ENCODE measurements around the gene PRKCZ.

DNA sequence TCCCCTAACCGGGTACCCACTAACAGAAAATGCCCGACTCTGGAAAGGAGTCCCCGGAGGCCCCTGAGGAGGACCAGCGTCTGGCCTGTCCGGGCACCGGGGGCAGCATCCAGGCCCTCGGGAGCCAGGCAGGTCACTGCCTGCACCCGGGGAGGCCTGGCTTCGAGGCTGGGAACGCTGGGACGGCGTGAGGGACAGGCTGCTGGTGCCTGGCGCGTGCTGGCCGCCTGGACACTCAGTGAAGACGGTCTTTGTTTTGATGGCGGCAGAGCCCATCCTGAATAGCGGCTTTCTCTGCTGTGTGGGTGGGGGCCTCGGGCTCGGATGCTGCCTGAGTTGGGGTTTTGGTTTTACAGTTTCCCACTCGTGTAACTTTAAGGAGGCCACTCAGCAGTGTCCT is 37.6 kb downstream of the PRKCZ start:
- TF ChIP-seq, protein P1, sequence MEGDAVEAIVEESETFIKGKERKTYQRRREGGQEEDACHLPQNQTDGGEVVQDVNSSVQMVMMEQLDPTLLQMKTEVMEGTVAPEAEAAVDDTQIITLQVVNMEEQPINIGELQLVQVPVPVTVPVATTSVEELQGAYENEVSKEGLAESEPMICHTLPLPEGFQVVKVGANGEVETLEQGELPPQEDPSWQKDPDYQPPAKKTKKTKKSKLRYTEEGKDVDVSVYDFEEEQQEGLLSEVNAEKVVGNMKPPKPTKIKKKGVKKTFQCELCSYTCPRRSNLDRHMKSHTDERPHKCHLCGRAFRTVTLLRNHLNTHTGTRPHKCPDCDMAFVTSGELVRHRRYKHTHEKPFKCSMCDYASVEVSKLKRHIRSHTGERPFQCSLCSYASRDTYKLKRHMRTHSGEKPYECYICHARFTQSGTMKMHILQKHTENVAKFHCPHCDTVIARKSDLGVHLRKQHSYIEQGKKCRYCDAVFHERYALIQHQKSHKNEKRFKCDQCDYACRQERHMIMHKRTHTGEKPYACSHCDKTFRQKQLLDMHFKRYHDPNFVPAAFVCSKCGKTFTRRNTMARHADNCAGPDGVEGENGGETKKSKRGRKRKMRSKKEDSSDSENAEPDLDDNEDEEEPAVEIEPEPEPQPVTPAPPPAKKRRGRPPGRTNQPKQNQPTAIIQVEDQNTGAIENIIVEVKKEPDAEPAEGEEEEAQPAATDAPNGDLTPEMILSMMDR (conservative IDR thresholded peaks at IDR 0.05; ENCODE audit: low read depth, low read length) = no peak
- no peak for TF ChIP-seq POLR2A (IDR thresholded peaks at IDR 0.05; ENCODE audit: low read depth, low read length)
- no peak for TF ChIP-seq RCOR1 (IDR thresholded peaks at IDR 0.05; ENCODE audit: insufficient replicate concordance, low read length)
- no peak for TF ChIP-seq RFX5 (IDR thresholded peaks at IDR 0.05; ENCODE audit: low read depth, low read length)
- TF ChIP-seq SMC3 (IDR thresholded peaks at IDR 0.05; ENCODE audit: low read depth, low read length) = no peak
